Neural cell (in vitro differentiated cells): ENCODE data around the gene ABHD12. TPM values are rescaled to one million over a fixed set of nuclear protein-coding genes. Genes with fewer than 3 reads are reported as not detected.

Experiments
- H2AFZ ChIP-seq: fragments of 200-600, 300-800 bp; sonication (generic), shearing (Covaris generic); 2 replicates; pipeline ENCODE4 v1.6.0; 2014; ENCODE audit warnings: low read depth, mild to moderate bottlenecking, antibody characterized with exemption, low read length, moderate library complexity
- H3F3A ChIP-seq: fragments of 200-600 bp; shearing (Covaris generic); 2 replicates; pipeline ENCODE4 v1.6.1; 2016; ENCODE audit warnings: mild to moderate bottlenecking, moderate library complexity, mixed read lengths, antibody characterized with exemption, low read length; ENCODE audit not compliant: insufficient read depth, poor library complexity, severe bottlenecking
- H3K27ac ChIP-seq: fragments of 200-600, 300-800 bp; sonication (generic), shearing (Covaris generic); 2 replicates; pipeline ENCODE4 v1.5.1; 2014; ENCODE audit warnings: mild to moderate bottlenecking, low read length, moderate library complexity
- H3K27me3 ChIP-seq: fragments of 300-800, 200-600 bp; sonication (generic), shearing (Covaris generic); 2 replicates; pipeline ENCODE4 v1.6.0; 2014; ENCODE audit warnings: mild to moderate bottlenecking, low read depth, low read length, moderate library complexity; ENCODE audit not compliant: insufficient read depth
- H3K36me3 ChIP-seq: fragments of 300-800, 200-600 bp; sonication (generic), shearing (Covaris generic); 2 replicates; pipeline ENCODE4 v1.5.1; 2014; ENCODE audit warnings: mild to moderate bottlenecking, antibody characterized with exemption, low read length, moderate library complexity; ENCODE audit not compliant: insufficient read depth
- H3K4me2 ChIP-seq: fragments of 300-800, 200-600 bp; sonication (generic), shearing (Covaris generic); 2 replicates; pipeline ENCODE4 v1.6.0; 2014; ENCODE audit warnings: mild to moderate bottlenecking, low read length
- H3K4me3 ChIP-seq: fragments of 300-800, 200-600 bp; sonication (generic), shearing (Covaris generic); 2 replicates; pipeline ENCODE4 v1.5.1; 2014; ENCODE audit warnings: mild to moderate bottlenecking, low read length, moderate library complexity
- H3K79me2 ChIP-seq: fragments of 200-600 bp; shearing (Covaris generic); replicated peaks from 2 replicates; pipeline ENCODE4 v1.6.0; 2014; ENCODE audit warnings: mild to moderate bottlenecking, low read length, moderate library complexity; ENCODE audit not compliant: insufficient read depth
- H3K9ac ChIP-seq: fragments of 300-800, 200-600 bp; sonication (generic), shearing (Covaris generic); 2 replicates; pipeline ENCODE4 v1.6.1; 2016; ENCODE audit warnings: mild to moderate bottlenecking, low read length, mixed read lengths
- H3K9me2 ChIP-seq: fragments of 200-600 bp; shearing (Covaris generic); 2 replicates; pipeline ENCODE4 v1.6.1; 2016; ENCODE audit warnings: mild to moderate bottlenecking, low read length, mixed read lengths; ENCODE audit not compliant: insufficient read depth
- H3K9me3 ChIP-seq: fragments of 200-600, 300-800 bp; sonication (generic), shearing (Covaris generic); 2 replicates; pipeline ENCODE4 v1.6.1; 2016; ENCODE audit warnings: mild to moderate bottlenecking, mixed run types, low read length, moderate library complexity, mixed read lengths
- H4K20me1 ChIP-seq: fragments of 200-600 bp; shearing (Covaris generic); 2 replicates; pipeline ENCODE4 v1.6.1; 2016; ENCODE audit warnings: mild to moderate bottlenecking, mixed run types; ENCODE audit not compliant: insufficient read depth
- EP300 ChIP-seq: fragments of 450-650 bp; conservative IDR thresholded peaks from 2 replicates; pipeline ENCODE4 v1.6.1; 2014; ENCODE audit warnings: antibody characterized with exemption, mild to moderate bottlenecking, moderate library complexity; ENCODE audit not compliant: poor library complexity, severe bottlenecking
- EZH2 ChIP-seq: fragments of 200-600, 300-800 bp; shearing (Covaris generic), sonication (generic); IDR thresholded peaks from 2 replicates; pipeline ENCODE4 v1.6.1; 2014; ENCODE audit warnings: antibody characterized with exemption, low read length, borderline replicate concordance, mild to moderate bottlenecking; ENCODE audit not compliant: insufficient read depth, poor library complexity, severe bottlenecking
- MXI1 ChIP-seq: fragments of 450-650 bp; conservative IDR thresholded peaks from 2 replicates; pipeline ENCODE4 v1.6.1; 2014; ENCODE audit warnings: antibody characterized with exemption, mild to moderate bottlenecking; ENCODE audit not compliant: poor library complexity, severe bottlenecking
- POLR2AphosphoS5 ChIP-seq: IDR thresholded peaks from 2 replicates; pipeline ENCODE4 v1.6.1; 2012
- RAD21 ChIP-seq: fragments of 450-650 bp; conservative IDR thresholded peaks from 2 replicates; pipeline ENCODE4 v1.6.1; 2014; ENCODE audit warnings: antibody characterized with exemption, mild to moderate bottlenecking, moderate library complexity
- SMC3 ChIP-seq: fragments of 450-650 bp; conservative IDR thresholded peaks from 2 replicates; pipeline ENCODE4 v1.6.1; 2014; ENCODE audit warnings: antibody characterized with exemption, mild to moderate bottlenecking, moderate library complexity; ENCODE audit not compliant: poor library complexity
- TAF1 ChIP-seq: IDR thresholded peaks from 2 replicates; pipeline ENCODE4 v1.6.1; 2012; ENCODE audit warnings: low read depth
- polyA plus RNA-seq: library from polyadenylated mRNA; depleted of rRNA; stranded (reverse); fragments of >200 nt; gene quantifications from 2 replicates; pipeline ENCODE4 v1.2.3, GENCODE V29; 2014
- TF ChIP-seq, protein P1 (sequence below): IDR thresholded peaks from 2 replicates; pipeline ENCODE4 v1.6.1; 2012; ENCODE audit warnings: borderline replicate concordance
- TF ChIP-seq, protein P2 (sequence below): fragments of 450-650 bp; IDR thresholded peaks from 2 replicates; pipeline ENCODE4 v1.5.1; 2014; ENCODE audit warnings: antibody characterized with exemption, mild to moderate bottlenecking, moderate library complexity; ENCODE audit not compliant: poor library complexity, severe bottlenecking

The ABHD12 gene
- polyA plus RNA-seq, 1 donor from 2014 or later = 32.3 TPM

DNA sequence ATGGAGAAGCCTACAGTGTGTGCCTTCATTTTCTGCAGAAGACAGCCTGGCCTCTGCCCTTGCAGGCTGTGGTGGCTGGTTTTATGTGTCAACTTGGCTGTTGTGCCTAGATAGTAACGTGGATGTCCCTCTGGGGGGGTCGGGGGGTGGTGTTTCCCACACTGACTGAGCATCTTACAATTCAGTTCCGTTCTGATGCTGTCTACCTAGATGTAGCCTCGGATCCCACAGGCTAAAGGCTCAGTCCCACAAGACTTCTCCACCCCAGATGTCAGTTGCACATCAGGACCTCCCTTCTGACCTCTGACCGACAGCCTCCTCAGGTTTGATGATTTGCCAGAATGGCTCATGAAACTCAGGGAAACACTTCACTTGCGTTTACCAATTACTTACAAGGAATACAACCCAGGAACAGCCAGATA is 138.4 kb downstream of the ABHD12 start:
- Histone ChIP-seq H3K36me3 (no peaks in the 10 kb centered on the region), H2AFZ (no peak overlapping the region), H3K27ac (no peak overlapping the region), H3K79me2 (peaks cover 70% of the 10 kb centered on the region), H3K27me3 (no peaks in the 10 kb centered on the region), H3K4me3 (no peak overlapping the region), H3K4me2 (no peak overlapping the region), H4K20me1 (no peaks in the 10 kb centered on the region), H3F3A (peaks cover 5% of the 10 kb centered on the region), H3K9ac (no peak overlapping the region), H3K9me3 (no peaks in the 10 kb centered on the region), H3K9me2 (no peaks in the 10 kb centered on the region)
- TF ChIP-seq EZH2 (no peak), TAF1 (no peak), RAD21 (no peak), EP300 (no peak), POLR2AphosphoS5 (no peak), MXI1 (no peak)

DNA sequence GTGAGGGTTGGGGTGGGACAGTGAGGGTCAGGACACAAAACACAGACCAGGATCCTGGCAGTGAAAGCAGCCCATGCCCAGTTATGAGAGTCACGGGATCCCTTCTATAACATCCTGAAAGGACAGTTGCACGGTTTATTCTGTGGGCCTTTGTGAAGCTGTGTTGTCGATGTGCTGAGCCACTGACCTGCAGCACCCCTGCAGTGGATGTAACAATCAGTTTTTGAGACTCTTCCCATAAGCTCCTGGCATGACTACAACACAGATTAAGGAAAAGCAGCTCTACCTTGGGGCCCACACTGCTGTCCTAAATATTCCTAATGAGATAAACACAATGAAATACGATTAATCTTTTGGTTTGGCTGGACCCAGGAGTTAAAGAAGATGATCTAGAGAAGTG is 139.1 kb downstream of the ABHD12 start:
- Histone ChIP-seq H3K79me2 (peaks cover 63% of the 10 kb centered on the region), H3K27me3 (no peaks in the 10 kb centered on the region), H2AFZ (no peak overlapping the region), H3K36me3 (no peaks in the 10 kb centered on the region), H3K27ac (no peak overlapping the region), H4K20me1 (no peaks in the 10 kb centered on the region), H3K9ac (no peak overlapping the region), H3K9me2 (no peaks in the 10 kb centered on the region), H3K9me3 (no peaks in the 10 kb centered on the region), H3F3A (peaks cover 5% of the 10 kb centered on the region), H3K4me3 (peak overlapping the region; percentile 95), H3K4me2 (no peak overlapping the region)
- TF ChIP-seq EZH2 (no peak), EP300 (no peak), RAD21 (no peak), SMC3 (no peak), POLR2AphosphoS5 (no peak), TAF1 (no peak)
- TF ChIP-seq, protein P1, sequence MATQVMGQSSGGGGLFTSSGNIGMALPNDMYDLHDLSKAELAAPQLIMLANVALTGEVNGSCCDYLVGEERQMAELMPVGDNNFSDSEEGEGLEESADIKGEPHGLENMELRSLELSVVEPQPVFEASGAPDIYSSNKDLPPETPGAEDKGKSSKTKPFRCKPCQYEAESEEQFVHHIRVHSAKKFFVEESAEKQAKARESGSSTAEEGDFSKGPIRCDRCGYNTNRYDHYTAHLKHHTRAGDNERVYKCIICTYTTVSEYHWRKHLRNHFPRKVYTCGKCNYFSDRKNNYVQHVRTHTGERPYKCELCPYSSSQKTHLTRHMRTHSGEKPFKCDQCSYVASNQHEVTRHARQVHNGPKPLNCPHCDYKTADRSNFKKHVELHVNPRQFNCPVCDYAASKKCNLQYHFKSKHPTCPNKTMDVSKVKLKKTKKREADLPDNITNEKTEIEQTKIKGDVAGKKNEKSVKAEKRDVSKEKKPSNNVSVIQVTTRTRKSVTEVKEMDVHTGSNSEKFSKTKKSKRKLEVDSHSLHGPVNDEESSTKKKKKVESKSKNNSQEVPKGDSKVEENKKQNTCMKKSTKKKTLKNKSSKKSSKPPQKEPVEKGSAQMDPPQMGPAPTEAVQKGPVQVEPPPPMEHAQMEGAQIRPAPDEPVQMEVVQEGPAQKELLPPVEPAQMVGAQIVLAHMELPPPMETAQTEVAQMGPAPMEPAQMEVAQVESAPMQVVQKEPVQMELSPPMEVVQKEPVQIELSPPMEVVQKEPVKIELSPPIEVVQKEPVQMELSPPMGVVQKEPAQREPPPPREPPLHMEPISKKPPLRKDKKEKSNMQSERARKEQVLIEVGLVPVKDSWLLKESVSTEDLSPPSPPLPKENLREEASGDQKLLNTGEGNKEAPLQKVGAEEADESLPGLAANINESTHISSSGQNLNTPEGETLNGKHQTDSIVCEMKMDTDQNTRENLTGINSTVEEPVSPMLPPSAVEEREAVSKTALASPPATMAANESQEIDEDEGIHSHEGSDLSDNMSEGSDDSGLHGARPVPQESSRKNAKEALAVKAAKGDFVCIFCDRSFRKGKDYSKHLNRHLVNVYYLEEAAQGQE = no peak

DNA sequence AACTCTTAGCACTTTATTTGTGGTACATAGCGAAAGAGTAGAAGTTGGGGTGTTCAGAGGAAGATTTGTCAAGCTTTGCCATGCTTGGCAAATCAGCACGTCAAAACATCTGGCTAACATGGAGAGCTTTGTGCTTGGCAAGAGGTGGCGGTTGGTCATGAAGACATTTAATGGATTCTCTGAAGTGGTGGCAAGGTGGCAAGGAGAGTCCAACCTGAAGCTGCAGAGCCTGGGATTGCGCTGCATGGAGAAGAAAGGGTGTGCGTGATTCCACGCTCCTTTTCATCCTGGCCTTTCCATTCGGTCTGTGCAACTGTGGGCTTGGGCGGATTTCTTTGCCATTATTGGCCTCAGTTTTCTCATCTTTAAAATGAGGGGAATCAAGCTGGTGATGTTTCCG is 139.6 kb downstream of the ABHD12 start:
- TF ChIP-seq EP300 = no peak
- TF ChIP-seq, protein P2, sequence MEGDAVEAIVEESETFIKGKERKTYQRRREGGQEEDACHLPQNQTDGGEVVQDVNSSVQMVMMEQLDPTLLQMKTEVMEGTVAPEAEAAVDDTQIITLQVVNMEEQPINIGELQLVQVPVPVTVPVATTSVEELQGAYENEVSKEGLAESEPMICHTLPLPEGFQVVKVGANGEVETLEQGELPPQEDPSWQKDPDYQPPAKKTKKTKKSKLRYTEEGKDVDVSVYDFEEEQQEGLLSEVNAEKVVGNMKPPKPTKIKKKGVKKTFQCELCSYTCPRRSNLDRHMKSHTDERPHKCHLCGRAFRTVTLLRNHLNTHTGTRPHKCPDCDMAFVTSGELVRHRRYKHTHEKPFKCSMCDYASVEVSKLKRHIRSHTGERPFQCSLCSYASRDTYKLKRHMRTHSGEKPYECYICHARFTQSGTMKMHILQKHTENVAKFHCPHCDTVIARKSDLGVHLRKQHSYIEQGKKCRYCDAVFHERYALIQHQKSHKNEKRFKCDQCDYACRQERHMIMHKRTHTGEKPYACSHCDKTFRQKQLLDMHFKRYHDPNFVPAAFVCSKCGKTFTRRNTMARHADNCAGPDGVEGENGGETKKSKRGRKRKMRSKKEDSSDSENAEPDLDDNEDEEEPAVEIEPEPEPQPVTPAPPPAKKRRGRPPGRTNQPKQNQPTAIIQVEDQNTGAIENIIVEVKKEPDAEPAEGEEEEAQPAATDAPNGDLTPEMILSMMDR = no peak
- TF ChIP-seq POLR2AphosphoS5 = no peak
- TF ChIP-seq TAF1 = no peak
- TF ChIP-seq, protein P1 = no peak
- TF ChIP-seq SMC3 = no peak
- TF ChIP-seq EZH2 = no peak
- TF ChIP-seq MXI1 = no peak
- TF ChIP-seq RAD21 = no peak
- peaks cover 5% of the 10 kb centered on the region for H3F3A ChIP-seq
- H3K27me3 ChIP-seq = no peaks in the 10 kb centered on the region
- H2AFZ ChIP-seq = no peak overlapping the region
- no peaks in the 10 kb centered on the region for H3K36me3 ChIP-seq
- peaks cover 58% of the 10 kb centered on the region for H3K79me2 ChIP-seq
- H3K4me2 ChIP-seq = peak overlapping the region; percentile 37
- no peak overlapping the region for H3K9ac ChIP-seq
- H3K27ac ChIP-seq = no peak overlapping the region
- peak overlapping the region; percentile 95 for H3K4me3 ChIP-seq
- H4K20me1 ChIP-seq = no peaks in the 10 kb centered on the region
- no peaks in the 10 kb centered on the region for H3K9me3 ChIP-seq
- no peaks in the 10 kb centered on the region for H3K9me2 ChIP-seq
